Activated CD4-positive, alpha-beta T cell treated with anti-CD3 and anti-CD28 coated beads, Interleukin-10, Interleukin-2, amounts not matched to agents 100 ng/mL and 50 ng/mL, durations not matched to agents 16 hours and 8 hours (primary cell): ENCODE results near the gene AGAP2.
A peak's percentile ranks its signal among the peaks of the same experiment; 100 is the strongest.
"Not testable (repeated sequence)": the region's sequence is repeated elsewhere in the genome, so short reads cannot be mapped to it uniquely, and the experiment has no call there.

Experiments used
- DNase-seq: peaks from one replicate; pipeline ENCODE4 v3.0.0-alpha.2; 2020

Gene AGAP2

DNA sequence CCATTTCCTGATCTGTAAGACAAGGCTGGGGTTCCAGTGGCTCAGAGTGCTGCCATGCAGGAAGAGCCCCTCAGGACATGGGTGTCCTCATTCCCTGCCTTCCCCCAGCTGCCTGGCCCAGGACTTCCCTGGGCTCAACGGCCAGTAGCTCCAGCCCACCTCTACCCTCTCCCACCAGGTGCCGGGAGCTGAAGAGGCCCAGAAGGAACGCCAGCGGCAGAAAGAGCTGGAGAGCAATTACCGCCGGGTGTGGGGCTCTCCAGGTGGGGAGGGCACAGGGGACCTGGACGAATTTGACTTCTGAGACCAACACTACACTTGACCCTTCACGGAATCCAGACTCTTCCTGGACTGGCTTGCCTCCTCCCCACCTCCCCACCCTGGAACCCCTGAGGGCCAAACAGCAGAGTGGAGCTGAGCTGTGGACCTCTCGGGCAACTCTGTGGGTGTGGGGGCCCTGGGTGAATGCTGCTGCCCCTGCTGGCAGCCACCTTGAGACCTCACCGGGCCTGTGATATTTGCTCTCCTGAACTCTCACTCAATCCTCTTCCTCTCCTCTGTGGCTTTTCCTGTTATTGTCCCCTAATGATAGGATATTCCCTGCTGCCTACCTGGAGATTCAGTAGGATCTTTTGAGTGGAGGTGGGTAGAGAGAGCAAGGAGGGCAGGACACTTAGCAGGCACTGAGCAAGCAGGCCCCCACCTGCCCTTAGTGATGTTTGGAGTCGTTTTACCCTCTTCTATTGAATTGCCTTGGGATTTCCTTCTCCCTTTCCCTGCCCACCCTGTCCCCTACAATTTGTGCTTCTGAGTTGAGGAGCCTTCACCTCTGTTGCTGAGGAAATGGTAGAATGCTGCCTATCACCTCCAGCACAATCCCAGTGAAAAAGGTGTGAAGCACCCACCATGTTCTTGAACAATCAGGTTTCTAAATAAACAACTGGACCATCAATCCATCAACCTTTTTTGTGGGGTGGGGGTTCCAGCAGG lies 17.6 kb downstream of the AGAP2 start:
- DNase-seq, result no peak

- DNase-seq, result no peak
Measured at GRCh38 chr12:57719777-57720605, 18.6 kb downstream of the AGAP2 start.

DNA sequence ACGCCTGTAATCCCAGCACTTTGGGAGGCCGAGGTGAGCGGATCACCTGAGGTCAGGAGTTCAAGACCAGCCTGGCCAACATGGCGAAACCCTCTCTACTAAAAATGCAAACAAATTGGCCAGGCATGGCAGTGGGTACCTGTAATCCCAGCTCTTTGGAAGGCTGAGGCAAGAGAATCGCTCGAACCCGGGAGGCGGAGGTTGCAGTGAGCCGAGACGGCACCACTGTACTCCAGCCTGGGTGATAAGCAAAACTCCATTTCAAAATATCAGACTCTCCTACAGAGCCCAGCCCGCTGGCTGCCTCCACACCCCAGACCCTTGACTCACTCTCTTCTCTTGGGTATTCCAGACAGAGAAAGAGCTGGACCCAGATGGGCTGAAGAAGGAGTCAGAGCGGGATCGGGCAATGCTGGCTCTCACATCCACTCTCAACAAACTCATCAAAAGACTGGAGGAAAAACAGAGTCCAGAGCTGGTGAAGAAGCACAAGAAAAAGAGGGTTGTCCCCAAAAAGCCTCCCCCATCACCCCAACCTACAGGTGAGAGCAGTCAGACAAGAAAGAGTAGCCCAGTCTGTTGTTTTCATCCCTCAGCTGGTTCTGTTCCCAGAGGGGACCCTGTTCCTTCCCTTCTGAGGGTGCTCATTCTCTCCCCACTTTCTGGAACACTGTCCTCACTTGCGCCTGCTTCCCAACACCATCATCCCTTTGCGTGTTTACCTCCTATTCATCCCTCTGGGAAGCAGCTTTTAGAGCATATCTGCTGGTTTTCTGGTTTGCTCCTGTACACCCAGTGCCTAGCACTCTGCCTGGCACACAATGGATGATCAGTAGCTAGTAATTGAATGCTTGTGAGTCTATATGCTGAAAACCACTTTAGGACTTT lies 19.7 kb downstream of the AGAP2 start:
- no peak for DNase-seq

- no peak for DNase-seq
Measured at GRCh38 chr12:57717846-57718640, 20.5 kb downstream of the AGAP2 start.

DNA sequence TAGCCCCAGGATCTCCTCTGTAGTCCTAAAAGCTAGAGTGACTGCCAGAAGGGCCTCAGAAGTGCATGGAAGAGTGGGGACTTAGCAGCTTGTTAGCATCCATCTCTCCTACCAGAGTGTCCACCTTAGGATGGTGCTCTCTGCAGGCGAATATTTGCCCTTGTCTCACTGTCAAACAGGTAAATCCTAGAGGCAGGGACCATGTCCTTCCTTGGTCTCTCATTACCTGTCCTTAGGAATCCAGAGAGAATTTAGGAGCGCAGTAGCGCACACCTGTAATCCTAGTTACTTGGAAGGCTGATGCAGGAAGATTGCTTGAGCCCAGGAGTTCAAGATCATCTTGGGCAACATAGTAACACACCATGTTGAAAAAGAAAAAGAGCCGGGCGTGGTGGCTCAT lies 21.4 kb downstream of the AGAP2 start:
- DNase-seq, result no peak

DNA sequence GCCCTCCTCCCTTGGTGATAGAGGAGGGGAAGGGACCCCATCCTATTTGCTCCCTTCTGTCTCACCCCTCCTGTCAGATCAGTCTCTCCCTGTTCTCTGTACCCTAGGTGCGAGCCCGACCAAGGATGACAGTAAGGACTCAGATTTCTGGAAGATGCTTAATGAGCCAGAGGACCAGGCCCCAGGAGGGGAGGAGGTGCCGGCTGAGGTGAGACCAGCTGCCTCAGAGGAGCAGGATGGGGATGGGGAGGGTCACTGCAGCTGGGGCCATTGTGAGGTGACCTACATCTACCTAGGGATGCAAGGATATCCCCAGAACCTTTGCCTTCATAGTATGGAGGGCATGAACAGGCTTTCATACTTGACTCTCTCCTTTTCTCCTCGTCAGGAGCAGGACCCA lies 22.2 kb downstream of the AGAP2 start:
- DNase-seq, result no peak

GRCh38 chr12:57715786-57716185 lies 22.8 kb downstream of the AGAP2 start:
- DNase-seq, result no peak

- DNase-seq, result not testable (repeated sequence)
Measured at GRCh38 chr12:57715036-57715748, 23.4 kb downstream of the AGAP2 start.

- no peak for DNase-seq
Measured at GRCh38 chr12:57713209-57713608, 25.3 kb downstream of the AGAP2 start.

DNA sequence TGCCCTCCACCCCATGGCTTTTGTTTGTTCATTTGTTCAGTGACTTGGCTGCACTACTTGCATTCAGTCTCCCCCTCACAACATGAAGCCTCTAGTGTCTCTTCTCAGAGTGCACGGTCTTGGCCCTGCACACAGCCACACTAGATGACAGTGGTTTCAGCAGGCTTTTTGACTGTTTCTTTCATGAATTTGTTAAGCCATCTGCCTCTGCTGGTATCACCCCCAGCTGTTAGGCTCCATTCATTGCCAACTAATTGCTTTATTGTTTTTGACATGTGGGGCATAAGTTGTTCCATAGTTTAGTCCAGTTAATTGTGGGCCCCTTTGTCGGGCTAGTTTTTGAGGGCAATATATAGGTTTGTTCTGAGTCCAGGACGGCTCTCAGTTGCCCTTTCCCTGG lies 25.8 kb downstream of the AGAP2 start:
- DNase-seq, result no peak

DNA sequence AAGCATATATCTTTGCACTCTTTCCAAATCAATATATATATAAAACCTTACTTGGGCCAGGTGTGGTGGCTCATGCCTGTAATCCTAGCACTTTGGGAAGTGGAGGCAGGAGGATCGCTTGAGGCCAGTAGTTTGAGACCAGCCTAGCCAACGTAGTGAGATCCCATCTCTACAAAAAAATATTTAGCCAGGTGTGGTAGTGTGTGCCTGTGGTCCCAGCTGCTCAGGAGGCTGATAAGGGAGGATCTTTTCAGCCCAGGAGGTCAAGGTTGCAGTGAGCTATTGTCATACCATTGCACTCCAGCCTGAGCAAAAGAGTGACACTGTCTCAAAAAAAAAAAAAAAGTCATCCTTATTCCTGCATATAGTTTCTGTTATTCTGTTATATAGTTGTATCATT lies 30.2 kb downstream of the AGAP2 start:
- DNase-seq, result no peak

DNA sequence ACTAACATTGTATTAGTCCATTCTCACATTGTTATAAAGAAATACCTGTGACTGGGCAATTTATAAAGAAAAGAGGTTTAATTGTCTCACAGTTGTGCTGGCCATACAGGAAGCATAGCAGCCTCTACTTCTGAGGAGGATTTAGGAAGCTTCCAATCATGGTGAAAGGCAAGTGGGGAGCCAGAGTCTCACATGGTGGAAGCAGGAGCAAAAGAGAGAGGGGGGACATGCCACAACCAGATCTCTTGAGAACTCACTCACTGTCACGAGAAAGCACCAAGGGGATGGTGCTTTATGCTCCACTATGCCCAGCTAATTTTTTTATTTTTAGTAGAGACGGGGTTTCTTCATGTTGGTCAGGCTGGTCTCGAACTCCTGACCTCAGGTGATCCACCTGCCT lies 31.3 kb downstream of the AGAP2 start:
- DNase-seq, result no peak

DNA sequence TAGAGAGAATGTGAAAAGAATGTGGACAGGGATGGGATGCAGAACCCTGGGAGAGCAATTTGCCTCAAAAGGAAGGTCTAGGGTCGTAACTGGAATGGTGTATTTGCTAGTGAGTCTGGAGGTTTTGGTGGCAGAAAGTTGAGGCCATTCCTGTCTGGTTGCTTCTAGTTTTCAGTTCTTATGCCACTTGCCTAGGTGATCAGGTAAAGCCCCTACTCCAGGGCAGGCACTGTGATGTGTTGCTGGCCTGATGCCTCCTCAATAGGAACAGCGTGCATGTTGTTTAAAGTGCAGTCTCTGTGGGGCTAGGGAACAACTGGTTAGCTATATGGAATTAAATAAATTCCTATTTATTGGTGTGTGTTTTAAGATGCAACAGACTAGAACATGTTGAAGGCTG lies 38.2 kb downstream of the AGAP2 start:
- no peak for DNase-seq

GRCh38 chr12:57698414-57698813 lies 40.1 kb downstream of the AGAP2 start:
- no peak for DNase-seq

DNA sequence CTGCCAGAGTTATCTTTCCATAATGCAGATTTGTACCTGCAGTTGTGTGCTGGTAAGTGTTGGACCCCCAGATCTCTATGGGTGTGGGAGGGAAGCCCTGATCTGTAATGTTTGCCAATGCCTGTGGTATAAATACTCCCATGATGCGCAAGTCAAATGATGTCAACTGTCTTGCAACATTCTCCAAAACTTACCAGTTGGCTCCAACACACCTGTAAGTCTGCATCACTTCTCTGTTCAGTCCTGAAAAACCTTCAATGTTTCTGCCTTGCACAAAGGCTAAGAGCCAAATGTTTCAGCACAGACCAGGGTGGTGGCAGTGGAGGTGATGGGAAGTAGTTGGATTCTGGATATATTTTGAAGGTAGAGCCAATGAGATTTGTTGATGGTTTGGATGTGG lies 41.5 kb downstream of the AGAP2 start:
- DNase-seq, result no peak

DNA sequence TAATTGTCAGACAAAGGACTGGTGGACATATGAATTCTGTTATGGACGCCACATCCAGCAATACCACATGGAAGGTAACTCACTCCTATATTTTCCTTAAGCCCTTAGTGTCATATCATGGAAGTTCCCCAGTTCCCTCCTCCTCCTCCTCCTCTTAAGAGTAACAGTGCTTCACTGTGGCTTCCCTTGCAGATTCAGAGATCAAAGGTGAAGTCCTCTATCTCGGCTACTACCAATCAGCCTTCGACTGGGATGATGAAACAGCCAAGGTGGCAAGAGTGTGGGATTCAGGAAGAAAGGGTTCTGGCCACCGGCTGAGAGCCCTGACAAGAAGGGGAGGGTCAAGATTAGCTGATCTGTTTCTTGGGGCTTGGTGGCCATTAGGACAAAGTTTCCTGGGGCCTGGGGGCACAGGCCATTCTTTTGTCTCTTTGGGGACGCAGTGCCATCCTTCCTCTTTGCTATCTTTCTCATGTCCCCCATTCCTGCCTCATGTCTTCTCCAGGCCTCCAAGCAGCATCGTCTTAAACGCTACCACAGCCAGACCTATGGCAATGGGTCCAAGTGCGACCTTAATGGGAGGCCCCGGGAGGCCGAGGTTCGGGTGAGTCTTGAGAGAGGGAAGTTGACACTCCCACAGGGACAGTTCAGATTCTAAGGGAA lies 42.6 kb downstream of the AGAP2 start:
- no peak for DNase-seq

DNA sequence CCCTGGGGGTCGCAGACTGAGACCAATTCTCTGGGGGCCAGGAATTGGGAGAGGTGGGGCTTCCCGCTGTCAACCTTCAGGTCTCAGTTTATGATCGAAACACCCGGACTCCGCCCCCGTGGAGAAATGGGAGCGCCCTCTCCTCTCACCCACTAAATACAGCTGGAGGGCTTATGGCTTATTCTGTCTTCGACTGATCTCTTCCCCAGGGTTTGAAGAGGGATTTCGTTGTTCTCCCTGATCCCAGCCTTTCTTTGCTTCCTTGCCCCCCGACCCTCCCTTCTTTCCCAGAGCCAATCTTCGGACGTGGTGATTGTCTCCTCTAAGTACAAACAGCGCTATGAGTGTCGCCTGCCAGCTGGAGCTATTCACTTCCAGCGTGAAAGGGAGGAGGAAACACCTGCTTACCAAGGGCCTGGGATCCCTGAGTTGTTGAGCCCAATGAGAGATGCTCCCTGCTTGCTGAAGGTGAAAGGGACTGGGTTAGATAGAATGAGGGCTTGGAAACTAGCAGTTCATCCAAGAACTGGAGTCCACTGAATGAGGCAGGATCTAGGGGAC lies 44.0 kb downstream of the AGAP2 start:
- DNase-seq, result peak; percentile 13

GRCh38 chr12:57693659-57694458 lies 44.7 kb downstream of the AGAP2 start, which contains the start of gene OS9:
OS9 (plus strand) TSS chr12:57694132; CDS start chr12:57694162, 30 bp downstream.
- DNase-seq, result peak; percentile 99

GRCh38 chr12:57693317-57693658 lies 45.3 kb downstream of the AGAP2 start:
- DNase-seq, result no peak
